NT2/D1 (cell line): ENCODE results near the gene RBM42.

Source experiments
- YY1 ChIP-seq: IDR thresholded peaks from 2 replicates; pipeline ENCODE4 v1.6.1; 2011; ENCODE audit not compliant: insufficient read length, insufficient read depth
- ZNF274 ChIP-seq: IDR thresholded peaks from 2 replicates; pipeline ENCODE4 v1.6.1; 2011; ENCODE audit warnings: mild to moderate bottlenecking, low read depth, low read length

DNA sequence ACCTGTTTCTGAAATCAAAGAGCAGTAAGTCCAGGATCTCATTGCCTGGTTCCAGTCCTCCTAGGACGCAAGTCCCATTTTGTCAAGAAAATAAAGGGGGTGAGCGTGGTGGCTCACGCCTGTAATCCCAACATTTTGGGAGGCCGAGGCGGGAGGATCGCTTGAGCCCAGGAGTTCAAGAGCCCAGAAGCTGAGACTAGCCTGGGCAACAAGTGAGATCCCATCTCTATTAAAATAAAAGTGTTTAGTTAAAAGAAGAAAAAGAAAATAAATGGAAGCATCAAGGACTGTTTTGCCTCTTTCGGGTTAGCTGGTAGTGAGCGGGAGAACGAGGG, 16.6 kb upstream of the RBM42 start:
- TF ChIP-seq YY1 (no peak), ZNF274 (no peak)
